GM21360 (cell line): Measurements from ENCODE around the gene B4GALT2.
A peak's percentile ranks its signal among the peaks of the same experiment; 100 is the strongest.

Experiments
- ATAC-seq: cut with Tn5 transposase; IDR thresholded peaks from one replicate; pipeline ENCODE4 v1.9.1; 2021; ENCODE audit warnings: mild to moderate bottlenecking, moderate library complexity; ENCODE audit not compliant: unreplicated experiment

Gene B4GALT2

GRCh38 chr1:43969416-43969745, 9.6 kb upstream of the B4GALT2 start:
- no peak for ATAC-seq

GRCh38 chr1:43969746-43970466, 9.1 kb upstream of the B4GALT2 start, which contains the start of gene DPH2:
Gene DPH2 (plus strand): TSS chr1:43970010. CDS start chr1:43970176, 166 bp downstream.
- ATAC-seq = peak; percentile 82

GRCh38 chr1:43970502-43970901, 8.5 kb upstream of the B4GALT2 start:
- no peak for ATAC-seq

GRCh38 chr1:43970911-43971310, 8.1 kb upstream of the B4GALT2 start:
- ATAC-seq = no peak

- ATAC-seq = no peak
Measured at GRCh38 chr1:43971336-43971980, 7.6 kb upstream of the B4GALT2 start.

GRCh38 chr1:43973981-43974442, 5.0 kb upstream of the B4GALT2 start:
- no peak for ATAC-seq

- ATAC-seq = peak; percentile 58
Measured at GRCh38 chr1:43974443-43975248, 4.4 kb upstream of the B4GALT2 start, which contains the start of gene ATP6V0B. Gene ATP6V0B (plus strand): TSS chr1:43974960. CDS start chr1:43975041, 81 bp downstream.

- peak; percentile 4 for ATAC-seq
Measured at GRCh38 chr1:43975249-43975961, 3.6 kb upstream of the B4GALT2 start.

- ATAC-seq = no peak
Measured at GRCh38 chr1:43976045-43976444, 3.0 kb upstream of the B4GALT2 start.

- ATAC-seq = no peak
Measured at GRCh38 chr1:43976890-43977289, 2.1 kb upstream of the B4GALT2 start.

- ATAC-seq = no peak
Measured at GRCh38 chr1:43977376-43978263, 1.4 kb upstream of the B4GALT2 start.

GRCh38 chr1:43978264-43978550, 803 bp upstream of the B4GALT2 start:
- no peak for ATAC-seq

GRCh38 chr1:43979261-43979527, 184 bp downstream of the B4GALT2 start:
- no peak for ATAC-seq

GRCh38 chr1:43979528-43980254, 681 bp downstream of the B4GALT2 start:
- ATAC-seq = no peak

GRCh38 chr1:43980255-43981134, 1.5 kb downstream of the B4GALT2 start:
- no peak for ATAC-seq

- ATAC-seq = no peak
Measured at GRCh38 chr1:43981135-43981491, 2.1 kb downstream of the B4GALT2 start.

- no peak for ATAC-seq
Measured at GRCh38 chr1:43981636-43982035, 2.6 kb downstream of the B4GALT2 start.

- ATAC-seq = no peak
Measured at GRCh38 chr1:43982241-43982640, 3.2 kb downstream of the B4GALT2 start.

GRCh38 chr1:43982808-43983207, 3.8 kb downstream of the B4GALT2 start:
- ATAC-seq = no peak
